Activated gamma-delta T cell (primary cell): ENCODE measurements around the gene NLRP9.

ENCODE experiments used
- DNase-seq: peaks from one replicate; lab custom pipeline; 2025; lab: John Stamatoyannopoulos, UW

Gene NLRP9

DNA sequence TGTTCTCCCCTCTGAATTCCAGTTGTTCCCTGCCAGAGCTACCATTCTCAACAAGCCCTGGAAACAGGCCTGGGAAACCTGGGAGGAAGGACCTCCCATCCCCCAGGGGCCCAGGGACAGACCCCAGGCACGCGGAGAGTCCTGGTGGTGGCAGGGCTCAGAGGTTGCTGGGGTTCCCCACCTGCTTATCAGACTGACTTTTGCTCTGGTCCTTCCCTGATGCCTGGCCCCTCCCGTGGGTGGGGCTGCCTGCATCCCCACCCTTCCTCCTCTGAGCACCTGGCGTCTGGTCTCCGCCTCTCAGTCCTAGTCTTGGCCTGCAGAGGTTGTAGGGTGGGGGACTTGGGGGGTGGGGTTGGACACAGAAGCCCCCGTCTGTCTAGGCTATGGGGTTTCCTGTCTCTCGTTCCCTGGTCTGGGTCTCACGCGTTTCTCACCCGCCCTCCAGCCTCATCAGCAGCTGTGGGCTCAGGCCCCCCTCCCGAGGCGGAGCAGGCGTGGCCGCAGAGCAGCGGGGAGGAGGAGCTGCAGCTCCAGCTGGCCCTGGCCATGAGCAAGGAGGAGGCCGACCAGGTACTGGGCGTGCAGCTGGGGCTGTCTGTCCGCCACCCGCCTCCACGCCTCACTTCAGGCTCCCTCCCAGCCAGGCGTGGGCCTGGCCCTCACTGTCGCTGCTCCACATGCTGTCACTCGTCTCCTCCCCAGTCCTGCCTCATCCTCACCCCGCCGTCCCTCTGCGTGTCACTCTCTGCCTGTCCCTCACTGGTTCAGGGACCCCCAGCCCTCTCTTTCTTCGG lies 49.6 kb downstream of the NLRP9 start:
- DNase-seq: no peak

- DNase-seq: no peak
These were observed 50.7 kb downstream of the NLRP9 start for GRCh38 chr19:55687281-55688201.

GRCh38 chr19:55686311-55687050 lies 51.7 kb downstream of the NLRP9 start:
- DNase-seq: no peak

DNA sequence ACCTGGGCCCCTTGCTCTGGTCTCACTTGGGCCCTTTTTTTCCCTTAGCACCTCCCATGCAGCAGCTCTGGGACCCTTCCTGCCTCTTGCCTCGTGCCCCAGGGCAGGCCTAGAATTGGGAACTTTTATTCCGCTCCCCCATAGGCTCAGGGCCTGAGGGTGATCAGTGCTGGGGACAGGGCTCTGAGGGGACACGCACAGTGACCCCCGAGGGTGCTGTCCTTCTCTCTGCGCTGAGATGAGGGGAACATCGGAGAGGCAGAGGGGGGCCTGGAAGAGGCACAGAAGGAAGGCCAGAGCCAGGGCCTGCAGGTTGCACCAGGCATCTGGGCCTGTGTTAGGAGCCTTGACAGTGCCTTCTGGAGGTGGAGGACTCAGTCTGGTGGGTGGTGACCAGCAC lies 52.4 kb downstream of the NLRP9 start:
- DNase-seq: no peak

- no peak for DNase-seq
These were observed 53.1 kb downstream of the NLRP9 start for GRCh38 chr19:55684946-55685681.

DNA sequence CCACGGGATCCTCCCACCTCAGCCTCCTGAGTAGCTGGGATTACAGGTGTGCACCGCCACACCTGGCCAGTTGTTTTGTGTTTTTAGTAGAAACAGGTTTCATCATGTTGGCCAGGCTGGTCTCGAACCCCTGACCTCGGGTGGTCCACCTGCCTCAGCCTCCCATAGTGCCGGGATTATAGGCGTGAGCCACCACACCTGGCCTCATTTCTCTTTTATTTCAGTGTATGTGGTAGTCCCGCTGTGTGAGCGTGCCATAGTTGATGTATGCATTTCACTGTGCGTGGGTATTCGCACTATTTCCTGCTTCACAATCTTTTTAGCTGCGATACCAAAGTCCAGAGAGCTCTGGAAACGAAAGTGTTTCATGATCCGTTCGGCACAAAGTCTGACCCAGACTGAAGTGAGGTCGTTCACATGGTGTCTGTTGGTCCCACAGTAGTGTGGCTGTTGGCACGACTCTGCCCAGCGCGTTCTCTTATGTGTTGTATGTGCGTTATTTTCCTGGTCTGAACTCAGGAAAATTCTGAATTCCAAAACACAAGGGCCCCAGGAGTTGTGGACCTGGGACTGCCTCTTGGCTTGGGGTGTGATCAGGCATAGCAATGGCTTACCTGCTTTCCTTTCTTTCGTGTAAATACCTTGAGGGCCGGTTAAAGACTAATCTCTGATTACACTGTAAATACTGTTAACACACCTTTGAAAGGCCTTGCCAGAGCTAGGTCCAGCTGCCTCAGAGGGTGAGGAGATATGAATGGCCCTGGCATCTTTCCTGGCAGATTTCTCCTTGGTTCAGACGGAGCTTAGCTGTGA lies 54.5 kb downstream of the NLRP9 start:
- no peak for DNase-seq

DNA sequence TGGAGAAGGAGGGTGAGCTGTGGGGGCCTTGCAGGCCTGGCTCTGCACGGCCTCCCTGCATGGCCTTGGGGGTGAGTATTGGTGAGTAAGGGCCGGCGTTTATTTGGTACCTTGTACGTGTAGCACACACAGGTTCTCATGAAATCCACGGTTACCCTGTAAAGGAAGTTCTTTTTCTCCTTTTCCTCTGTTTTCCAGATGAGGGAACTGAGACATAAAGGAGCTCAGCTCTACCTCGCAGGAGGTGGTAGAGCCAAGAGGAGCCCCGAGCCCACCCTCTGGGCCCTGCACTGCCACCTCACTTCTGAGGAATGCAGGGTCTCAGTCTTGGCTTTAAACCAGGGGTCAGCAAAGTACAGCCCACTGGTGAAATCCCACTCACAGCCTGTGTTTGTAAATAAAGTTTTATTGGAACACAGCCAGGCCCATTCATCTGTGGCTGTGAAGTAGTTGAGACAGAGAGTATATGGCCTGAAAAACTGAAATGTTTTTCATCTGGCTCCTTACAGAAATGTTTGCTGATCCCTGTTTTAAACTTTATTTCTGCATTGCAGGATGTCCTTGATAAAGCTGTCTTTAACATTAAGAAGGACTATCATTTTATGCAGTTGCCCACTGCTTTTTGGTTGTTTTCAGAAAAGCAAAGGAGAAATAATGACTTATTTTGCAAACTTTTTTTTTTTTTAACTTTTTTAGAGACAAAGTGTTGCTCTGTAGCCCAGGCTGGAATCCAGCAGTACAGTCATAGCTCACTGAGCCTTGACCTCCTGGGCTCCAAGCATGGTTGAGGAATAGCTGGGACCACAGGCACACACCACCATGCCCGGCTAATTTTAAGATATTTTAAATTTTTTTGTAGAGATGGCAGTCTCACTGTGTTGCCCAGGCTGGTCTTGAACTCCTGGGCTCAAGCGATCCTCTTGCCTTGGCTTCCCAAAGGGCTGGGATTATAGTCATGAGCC lies 56.8 kb downstream of the NLRP9 start:
- no peak for DNase-seq

- no peak for DNase-seq
These were observed 57.7 kb downstream of the NLRP9 start for GRCh38 chr19:55680339-55681130.

- no peak for DNase-seq
These were observed 58.6 kb downstream of the NLRP9 start for GRCh38 chr19:55679343-55680257.

DNA sequence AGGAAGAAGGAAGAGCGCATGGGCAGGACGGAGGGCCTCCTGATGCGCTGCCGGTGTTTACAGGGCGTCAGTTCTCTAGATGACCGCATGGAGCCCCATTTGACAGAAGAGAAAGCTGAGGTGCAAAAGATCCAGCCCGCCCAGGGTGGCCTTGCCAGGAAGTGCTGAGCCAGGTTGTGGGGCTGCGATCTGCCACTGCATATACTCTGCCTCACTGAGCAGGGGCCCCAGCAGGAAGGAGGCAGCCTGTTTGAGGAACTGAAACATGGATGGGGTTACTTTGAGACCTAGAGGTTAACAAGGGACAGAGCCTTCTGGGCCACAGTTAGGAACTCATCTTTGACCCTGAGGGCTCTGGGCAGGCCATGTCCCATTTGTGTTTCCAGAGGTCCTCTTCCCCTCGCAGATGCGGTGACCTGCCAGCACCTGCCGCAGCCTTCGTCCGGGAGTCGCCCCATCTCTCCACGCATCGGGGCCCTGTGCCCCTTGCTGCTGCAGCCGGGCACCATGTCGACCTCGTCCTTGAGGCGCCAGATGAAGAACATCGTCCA lies 60.0 kb downstream of the NLRP9 start:
- no peak for DNase-seq

DNA sequence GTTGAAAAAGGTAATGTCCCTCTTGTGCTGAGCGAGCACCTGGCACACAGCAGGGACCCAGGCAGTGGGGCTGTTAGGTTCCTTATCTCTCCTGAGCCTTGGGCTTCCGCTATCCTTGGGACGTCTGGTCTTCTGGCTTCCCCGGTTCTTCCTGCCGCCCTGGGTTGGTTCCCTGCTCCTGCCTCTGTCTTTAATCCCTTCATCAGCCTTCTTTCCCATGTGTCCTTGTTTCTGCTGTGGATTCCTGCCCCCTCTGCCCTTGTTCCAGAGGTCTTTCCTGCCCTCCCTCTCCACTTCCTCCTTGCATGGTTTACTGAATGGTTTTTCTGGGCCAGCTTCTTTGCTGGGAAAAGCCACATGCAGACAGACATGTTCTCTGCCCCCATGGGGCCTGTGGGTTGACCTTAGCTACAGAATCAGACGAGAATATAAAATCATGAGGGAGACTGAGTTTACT lies 60.6 kb downstream of the NLRP9 start:
- DNase-seq: no peak

GRCh38 chr19:55676889-55677505 lies 61.2 kb downstream of the NLRP9 start:
- DNase-seq: no peak

DNA sequence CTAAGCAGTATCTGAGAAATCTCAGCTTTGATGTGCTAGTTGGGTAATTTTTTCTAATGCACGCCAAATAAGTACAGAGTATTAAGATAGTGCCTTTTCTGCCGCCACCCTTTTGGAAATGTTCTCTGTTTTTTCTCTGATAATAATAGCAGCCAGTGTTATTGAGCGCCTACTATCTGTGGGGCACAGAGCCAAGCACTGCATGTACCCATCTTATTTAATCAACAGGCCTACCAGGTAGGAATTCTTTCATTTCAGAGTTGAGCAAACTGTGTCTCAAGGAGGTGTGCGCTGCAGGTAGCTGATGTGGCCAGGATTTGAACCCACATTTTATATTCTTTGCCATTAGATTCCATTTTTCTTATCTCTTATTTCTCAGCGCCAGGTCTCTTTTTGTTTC lies 61.8 kb downstream of the NLRP9 start:
- no peak for DNase-seq

- DNase-seq: no peak
These were observed 62.4 kb downstream of the NLRP9 start for GRCh38 chr19:55675661-55676354.

DNA sequence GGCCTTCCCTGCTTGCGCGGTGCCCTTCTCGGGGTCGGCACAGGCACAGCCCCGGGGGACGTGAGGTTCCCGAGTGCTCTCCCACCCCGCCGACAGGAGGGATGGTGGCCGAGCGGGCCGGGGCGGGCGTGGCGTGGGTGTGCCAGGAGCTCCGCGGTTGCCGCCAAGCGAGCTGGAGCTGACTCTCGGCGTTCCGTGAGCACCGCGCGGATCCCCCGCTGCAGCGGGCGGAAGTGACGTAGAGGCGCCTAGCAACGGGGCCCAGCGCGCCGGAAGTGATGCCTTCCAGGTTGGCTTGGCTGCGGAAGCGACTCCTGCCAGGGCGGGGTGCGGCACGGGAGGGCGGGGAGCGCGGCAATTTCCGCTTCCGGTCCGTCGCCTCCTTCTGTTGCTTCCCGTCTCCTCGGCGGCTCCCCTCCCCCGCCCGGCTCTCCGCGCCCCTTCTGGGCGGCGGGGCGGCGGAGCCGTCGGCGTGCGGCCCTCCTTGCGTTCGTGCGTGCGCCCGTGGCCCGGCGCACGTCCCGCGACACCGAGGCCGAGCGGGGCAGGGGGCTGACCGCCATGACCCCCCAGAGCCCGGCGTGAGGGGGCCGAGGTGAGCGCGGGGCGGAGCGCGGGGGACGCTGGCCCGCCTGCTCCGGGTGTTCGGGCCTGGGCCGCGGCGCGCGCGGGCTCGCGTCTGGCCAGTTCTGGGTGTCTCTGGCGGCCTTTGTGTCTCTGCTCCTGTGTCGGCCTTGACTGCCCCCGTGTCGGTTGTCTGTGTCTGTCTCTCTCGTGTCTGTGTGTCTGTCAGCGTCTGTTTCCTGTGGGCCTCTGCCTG lies 63.2 kb downstream of the NLRP9 start, which contains the start of gene EPN1:
Gene EPN1, plus strand, starts transcription at position 386 of the 820 bp plus-strand sequence. CDS start 3,402 bp downstream, outside the sequence.
- peak; percentile 98 for DNase-seq
